A673 (cell line): Measurements from ENCODE around the gene RTN4RL2.

ENCODE experiments used
- EZH2 ChIP-seq: fragments of 200-600 bp; sonication (generic); IDR thresholded peaks from 2 replicates; pipeline ENCODE4 v1.6.1; 2017; ENCODE audit warnings: borderline replicate concordance, low read depth, mild to moderate bottlenecking, mixed read lengths, antibody characterized with exemption, low read length; ENCODE audit not compliant: poor library complexity, severe bottlenecking
- TF ChIP-seq, protein P1 (sequence below): fragments of 300-800, 200-600 bp; sonication (generic); conservative IDR thresholded peaks from 2 replicates; pipeline ENCODE4 v1.5.1; 2017; ENCODE audit warnings: low read depth, mild to moderate bottlenecking, antibody characterized with exemption, low read length, moderate library complexity, mixed read lengths

DNA sequence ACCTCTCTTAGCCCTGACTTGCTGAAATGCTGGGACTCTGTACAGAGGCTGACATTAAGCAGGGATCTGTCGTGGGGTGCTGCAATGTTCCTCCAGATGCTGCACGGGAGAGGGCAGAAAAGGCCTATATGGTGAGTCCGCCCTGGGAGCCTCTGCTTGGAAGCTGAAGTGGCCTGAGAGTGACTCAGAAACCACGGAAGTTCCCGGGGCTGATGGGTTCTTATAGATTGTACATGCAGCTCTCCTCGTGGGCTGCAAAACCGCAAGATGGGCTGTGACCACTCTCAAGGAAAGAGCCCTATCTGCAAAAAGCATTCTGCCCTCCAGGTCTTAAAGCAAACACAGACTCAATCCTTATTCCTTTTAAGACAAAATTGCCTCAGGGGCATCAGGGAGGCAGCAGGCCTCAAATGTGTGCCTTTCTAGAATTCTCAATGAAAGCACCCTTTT is 27.6 kb upstream of the RTN4RL2 start:
- TF ChIP-seq, protein P1, sequence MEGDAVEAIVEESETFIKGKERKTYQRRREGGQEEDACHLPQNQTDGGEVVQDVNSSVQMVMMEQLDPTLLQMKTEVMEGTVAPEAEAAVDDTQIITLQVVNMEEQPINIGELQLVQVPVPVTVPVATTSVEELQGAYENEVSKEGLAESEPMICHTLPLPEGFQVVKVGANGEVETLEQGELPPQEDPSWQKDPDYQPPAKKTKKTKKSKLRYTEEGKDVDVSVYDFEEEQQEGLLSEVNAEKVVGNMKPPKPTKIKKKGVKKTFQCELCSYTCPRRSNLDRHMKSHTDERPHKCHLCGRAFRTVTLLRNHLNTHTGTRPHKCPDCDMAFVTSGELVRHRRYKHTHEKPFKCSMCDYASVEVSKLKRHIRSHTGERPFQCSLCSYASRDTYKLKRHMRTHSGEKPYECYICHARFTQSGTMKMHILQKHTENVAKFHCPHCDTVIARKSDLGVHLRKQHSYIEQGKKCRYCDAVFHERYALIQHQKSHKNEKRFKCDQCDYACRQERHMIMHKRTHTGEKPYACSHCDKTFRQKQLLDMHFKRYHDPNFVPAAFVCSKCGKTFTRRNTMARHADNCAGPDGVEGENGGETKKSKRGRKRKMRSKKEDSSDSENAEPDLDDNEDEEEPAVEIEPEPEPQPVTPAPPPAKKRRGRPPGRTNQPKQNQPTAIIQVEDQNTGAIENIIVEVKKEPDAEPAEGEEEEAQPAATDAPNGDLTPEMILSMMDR: no peak
- TF ChIP-seq EZH2: no peak
